Measurements from ENCODE around the gene FER.

The FER gene

GRCh38 chr5:108881133-108881532 lies 133.4 kb downstream of the FER start:
- no peak for DNase-seq (ENCODE audit: low read depth)

GRCh38 chr5:108884736-108885135 lies 137.0 kb downstream of the FER start:
- no peak for DNase-seq (ENCODE audit: low read depth)

GRCh38 chr5:108898257-108898656 lies 150.6 kb downstream of the FER start:
- DNase-seq (ENCODE audit: low read depth), result no peak

DNA sequence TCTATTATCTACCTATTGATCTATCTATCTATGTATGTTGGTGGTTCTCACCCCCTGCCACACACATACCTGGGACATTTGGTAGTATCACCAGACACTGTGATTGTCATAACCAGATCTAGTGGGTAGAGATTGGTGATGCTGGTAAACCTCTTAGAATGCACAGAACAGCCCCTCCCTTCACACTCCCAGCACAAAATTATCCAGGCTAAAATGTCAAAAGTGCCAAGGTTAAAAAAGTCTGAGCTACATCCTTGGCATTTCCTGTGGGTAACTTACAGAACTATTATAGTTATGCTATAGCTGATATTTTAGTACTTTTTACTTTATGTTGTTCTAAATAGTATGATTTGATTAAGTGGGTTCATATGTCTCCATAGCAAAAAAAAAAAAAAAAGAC lies 151.0 kb downstream of the FER start:
- DNase-seq (ENCODE audit: low read depth), result peak; percentile 28

GRCh38 chr5:108899244-108899643 lies 151.5 kb downstream of the FER start:
- DNase-seq (ENCODE audit: low read depth), result peak; percentile 4

DNA sequence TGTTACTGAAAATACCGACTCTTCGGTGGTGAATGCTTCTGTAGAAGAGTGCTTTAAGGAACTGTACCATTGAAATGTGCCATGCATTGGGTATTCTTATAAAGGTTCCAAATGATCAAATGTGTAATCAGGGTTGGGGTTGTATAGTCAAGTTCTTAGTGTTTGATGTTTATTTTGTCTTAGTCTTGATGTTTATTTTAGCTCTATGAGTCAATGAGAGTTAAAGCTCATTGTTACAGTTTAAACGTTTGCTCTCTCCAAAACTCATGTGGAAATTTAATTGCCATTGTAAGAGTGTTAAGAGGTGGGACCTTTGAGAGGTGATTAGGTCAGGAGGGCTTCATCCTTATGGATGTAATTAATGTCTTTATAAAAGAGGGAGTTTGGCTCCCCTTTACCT lies 153.0 kb downstream of the FER start:
- peak; percentile 56 for DNase-seq (ENCODE audit: low read depth)

- peak; percentile 7 for DNase-seq (ENCODE audit: low read depth)
Observed at GRCh38 chr5:108905805-108906204, 158.1 kb downstream of the FER start.

DNA sequence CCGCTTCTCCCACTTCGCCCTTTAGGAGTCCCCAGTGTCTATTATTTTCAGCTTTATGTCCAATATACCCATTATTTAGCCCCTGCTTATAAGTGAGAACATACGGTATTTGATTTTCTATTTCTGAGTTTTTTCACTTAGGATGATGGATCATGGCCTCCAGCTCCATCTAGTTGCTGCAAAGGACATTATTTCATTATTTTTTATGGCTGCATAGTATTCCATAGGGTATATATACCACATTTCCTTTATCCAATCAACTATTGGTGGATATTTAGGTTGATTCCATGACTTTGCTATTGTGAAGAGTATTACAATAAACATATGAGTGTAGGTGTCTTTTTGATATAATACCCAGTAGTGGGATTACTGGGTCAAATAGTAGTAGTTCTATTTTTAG lies 162.9 kb downstream of the FER start:
- DNase-seq (ENCODE audit: low read depth), result no peak

GRCh38 chr5:108911055-108911454 lies 163.4 kb downstream of the FER start:
- no peak for DNase-seq (ENCODE audit: low read depth)

GRCh38 chr5:108917596-108917995 lies 169.9 kb downstream of the FER start:
- DNase-seq (ENCODE audit: low read depth), result peak; percentile 8

DNA sequence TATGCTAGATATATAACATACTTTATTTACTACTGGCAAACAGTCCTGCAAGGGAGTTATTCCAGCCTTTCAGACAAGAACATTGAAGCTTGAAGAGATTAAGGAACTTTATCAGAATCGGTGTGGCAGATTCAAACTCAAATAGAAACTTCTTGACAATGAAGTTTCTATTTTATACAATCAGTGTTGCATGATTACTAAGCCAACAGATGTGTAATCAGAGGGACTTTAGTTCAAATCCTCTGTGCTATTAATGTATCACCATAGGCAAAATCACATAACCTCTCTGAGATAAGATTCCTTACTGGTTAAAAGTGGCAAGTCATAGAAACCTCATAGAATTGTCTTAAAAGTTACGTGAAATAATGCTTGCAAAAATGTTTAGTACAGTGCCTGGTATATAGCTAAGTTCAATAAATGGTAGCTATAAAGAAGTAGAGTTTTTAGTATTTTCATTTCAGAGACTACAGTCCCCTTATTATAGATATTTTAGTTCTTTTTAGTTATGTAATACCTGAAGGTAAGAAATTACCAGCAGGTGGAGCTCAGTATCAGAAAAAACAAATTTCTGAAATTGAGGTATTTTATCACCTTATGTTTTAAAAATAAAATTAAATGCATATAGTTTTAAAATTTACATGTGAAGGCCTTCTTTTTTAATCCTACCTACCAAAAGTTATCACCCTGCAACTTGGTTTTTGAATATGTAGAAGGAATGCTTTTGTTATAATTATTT lies 172.1 kb downstream of the FER start:
- DNase-seq (ENCODE audit: low read depth), result peak; percentile 20

- peak; percentile 12 for DNase-seq (ENCODE audit: low read depth)
Observed at GRCh38 chr5:108924457-108924961, 176.8 kb downstream of the FER start.

- no peak for DNase-seq (ENCODE audit: low read depth)
Observed at GRCh38 chr5:108925073-108925472, 177.4 kb downstream of the FER start.

DNA sequence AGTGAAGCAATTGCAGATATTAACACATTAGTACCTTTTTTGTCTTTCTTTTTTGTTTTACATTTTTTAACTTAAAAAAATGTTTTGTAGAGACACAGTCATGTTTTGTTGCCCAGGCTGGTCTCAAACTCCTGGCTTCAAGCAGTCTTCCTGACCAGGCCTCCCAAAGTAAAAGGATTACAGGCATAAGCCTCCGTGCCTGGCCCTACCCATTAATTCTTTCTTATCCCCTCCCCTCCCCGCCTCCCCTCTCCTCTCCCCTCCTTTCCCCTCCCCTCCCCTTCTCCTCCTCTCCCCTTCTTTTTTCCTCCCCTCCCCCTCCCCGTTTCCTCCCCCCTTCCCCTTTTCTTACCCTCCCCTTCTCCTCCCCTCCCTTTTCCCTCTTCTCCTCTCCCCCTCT lies 182.4 kb downstream of the FER start:
- DNase-seq (ENCODE audit: low read depth), result no peak

GRCh38 chr5:108935611-108936010 lies 187.9 kb downstream of the FER start:
- no peak for DNase-seq (ENCODE audit: low read depth)

- no peak for DNase-seq (ENCODE audit: low read depth)
Observed at GRCh38 chr5:108937221-108937620, 189.5 kb downstream of the FER start.

DNA sequence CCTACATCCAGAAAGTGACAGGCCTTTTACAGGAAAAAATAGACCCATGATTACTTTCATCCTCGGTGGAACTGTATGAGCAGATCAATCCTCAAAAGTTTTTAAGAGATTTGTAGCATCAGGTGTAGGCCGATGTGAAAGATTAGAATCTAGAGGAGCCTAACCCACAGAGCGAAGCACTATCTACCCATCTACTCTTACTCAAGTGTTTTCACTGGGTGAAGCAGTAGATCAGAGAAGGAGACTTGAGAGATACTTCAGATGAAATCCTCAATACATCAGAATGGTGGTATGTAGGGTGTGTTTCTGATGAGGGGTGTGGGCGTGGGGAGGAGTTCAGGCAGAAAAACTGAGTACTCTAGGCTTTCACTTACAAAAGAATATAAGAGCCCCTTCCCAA lies 192.8 kb downstream of the FER start:
- no peak for DNase-seq (ENCODE audit: low read depth)

DNA sequence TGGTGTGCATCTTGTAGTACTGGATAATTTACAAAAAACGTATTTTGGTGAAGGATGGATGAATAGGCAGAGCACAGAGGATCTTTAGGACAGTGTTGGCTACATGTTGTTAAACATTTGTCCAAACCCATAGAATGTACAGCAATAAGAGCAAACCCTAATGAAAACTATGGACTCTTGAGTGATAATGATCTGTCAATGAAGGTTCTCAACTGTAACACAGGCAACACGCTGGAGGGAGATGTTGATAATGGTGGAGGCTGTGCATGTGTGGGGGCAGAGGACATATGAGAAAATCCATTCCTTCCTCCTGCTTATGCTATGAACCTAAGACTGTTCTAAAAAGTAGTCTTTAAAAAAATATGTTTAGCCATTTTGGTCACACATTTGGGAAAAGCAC lies 194.0 kb downstream of the FER start:
- no peak for DNase-seq (ENCODE audit: low read depth)

GRCh38 chr5:108942701-108943100 lies 195.0 kb downstream of the FER start:
- DNase-seq (ENCODE audit: low read depth), result no peak

DNA sequence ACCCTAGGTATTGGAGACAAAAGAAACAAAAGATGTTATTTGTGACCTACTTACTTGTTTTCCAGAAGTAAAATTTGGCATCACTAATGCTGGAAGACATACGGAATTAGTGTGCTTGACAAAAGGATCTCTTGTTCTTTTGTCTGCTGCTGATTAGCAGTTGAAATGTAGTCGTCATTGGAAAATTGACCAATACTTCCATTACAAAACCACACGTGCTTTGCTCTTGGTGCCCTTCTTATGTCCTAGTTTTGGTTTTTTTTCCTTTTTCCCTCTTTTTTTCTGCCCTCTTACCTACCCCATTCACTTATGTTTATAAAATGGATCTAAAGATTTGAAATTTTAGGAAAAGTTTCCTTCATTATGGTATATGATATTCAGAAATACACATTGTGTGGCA lies 197.4 kb downstream of the FER start:
- DNase-seq (ENCODE audit: low read depth), result no peak

- DNase-seq (ENCODE audit: low read depth), result no peak
Observed at GRCh38 chr5:108946008-108946407, 198.3 kb downstream of the FER start.

DNA sequence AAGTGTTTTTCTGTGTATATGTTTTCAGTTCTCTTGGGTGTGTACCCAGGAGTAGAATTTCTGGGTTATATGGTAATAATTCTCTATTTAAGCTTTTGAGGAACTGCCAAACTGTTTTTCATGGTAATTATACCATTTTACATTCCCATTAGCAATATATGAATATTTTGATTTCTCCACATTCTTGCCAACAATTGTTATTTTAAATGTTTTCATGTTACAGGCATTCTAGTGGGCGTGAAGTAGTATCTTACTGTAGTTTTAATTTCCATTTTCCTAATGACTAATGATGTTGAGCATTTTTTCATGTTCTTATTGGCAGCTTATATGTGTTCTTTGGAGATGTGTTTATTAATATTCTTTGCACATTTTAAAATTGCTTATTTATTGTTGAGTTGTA lies 199.5 kb downstream of the FER start:
- no peak for DNase-seq (ENCODE audit: low read depth)

DNA sequence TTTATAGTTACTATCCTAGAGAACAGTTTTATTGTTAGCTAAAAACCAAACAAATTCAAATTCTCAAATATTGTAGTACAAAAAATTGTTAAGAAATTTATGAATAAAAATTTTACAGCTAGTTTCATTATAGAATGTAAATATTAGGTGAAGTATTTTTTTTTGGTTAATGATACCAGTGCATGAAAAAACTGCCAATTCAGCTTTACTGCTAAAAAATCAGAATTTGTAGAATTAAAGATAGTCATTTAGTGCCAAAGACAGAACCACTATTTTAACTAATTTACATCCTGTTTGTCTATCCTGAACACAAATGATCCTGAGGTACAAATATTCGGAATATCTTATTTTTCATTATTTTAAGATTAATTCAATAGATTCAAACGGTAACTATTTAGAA lies 202.6 kb downstream of the FER start:
- DNase-seq (ENCODE audit: low read depth), result no peak

DNA sequence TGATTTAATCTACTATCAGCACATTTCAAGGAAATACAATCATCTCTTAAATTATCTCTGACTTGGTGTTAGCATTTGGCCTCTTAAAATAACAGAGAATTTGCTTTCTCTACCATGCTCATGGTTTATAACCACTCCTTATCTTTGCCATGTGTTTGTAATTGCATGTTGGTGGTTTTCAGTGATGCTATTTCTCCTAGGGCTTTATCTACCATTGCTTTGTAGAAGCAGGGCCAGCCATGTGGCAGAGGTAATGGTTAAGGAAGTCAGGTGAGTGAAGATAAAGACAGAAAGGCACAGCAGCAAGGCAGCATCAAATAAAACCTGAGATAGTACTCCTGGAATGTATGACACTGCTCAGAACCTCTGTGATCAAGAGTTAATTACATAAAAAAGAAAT lies 206.2 kb downstream of the FER start:
- DNase-seq (ENCODE audit: low read depth), result no peak

Measured in ELR (cell line).